BLaER1 (cell line): Measurements from ENCODE around the gene PSMA7.
"Not testable (repeated sequence)": the region's sequence is repeated elsewhere in the genome, so short reads cannot be mapped to it uniquely, and the experiment has no call there.

ENCODE experiments used
- H3K27ac ChIP-seq: shearing (Covaris generic); formaldehyde crosslinking; 2 replicates; pipeline ENCODE4 v1.8.1; 2022
- H3K27me3 ChIP-seq: shearing (Covaris generic); formaldehyde crosslinking; 2 replicates; pipeline ENCODE4 v1.8.1; 2022
- H3K36me3 ChIP-seq: shearing (Covaris generic); formaldehyde crosslinking; 2 replicates; pipeline ENCODE4 v1.8.1; 2022
- H3K4me1 ChIP-seq: shearing (Covaris generic); formaldehyde crosslinking; 2 replicates; pipeline ENCODE4 v1.8.1; 2022
- H3K4me2 ChIP-seq: shearing (Covaris generic); formaldehyde crosslinking; 2 replicates; pipeline ENCODE4 v1.8.1; 2022
- H3K4me3 ChIP-seq: shearing (Covaris generic); formaldehyde crosslinking; 2 replicates; pipeline ENCODE4 v1.8.1; 2022
- H3K9ac ChIP-seq: shearing (Covaris generic); formaldehyde crosslinking; 2 replicates; pipeline ENCODE4 v1.8.1; 2022
- H3K9me3 ChIP-seq: shearing (Covaris generic); formaldehyde crosslinking; 2 replicates; pipeline ENCODE4 v1.8.1; 2022
- H4K20me1 ChIP-seq: shearing (Covaris generic); formaldehyde crosslinking; 2 replicates; pipeline ENCODE4 v1.8.1; 2022
- Cebpa-rat ChIP-seq: shearing (Covaris generic); IDR thresholded peaks from 2 replicates; pipeline ENCODE4 v1.8.1; 2022

Gene PSMA7

GRCh38 chr20:62156592-62157386, 13.6 kb upstream of the PSMA7 start:
- Histone ChIP-seq H3K27me3 (no peaks in the 10 kb centered on the region), H3K4me1 (peaks cover 56% of the 10 kb centered on the region), H4K20me1 (peaks cover 90% of the 10 kb centered on the region), H3K9me3 (peaks cover 19% of the 10 kb centered on the region), H3K27ac (peak overlapping the region; percentile 50), H3K4me2 (peak overlapping the region; percentile 80), H3K36me3 (peaks cover 68% of the 10 kb centered on the region), H3K9ac (peak overlapping the region; percentile 11; the same call in 1 of the 2 replicates), H3K4me3 (no peak overlapping the region)
- TF ChIP-seq Cebpa-rat: no peak

DNA sequence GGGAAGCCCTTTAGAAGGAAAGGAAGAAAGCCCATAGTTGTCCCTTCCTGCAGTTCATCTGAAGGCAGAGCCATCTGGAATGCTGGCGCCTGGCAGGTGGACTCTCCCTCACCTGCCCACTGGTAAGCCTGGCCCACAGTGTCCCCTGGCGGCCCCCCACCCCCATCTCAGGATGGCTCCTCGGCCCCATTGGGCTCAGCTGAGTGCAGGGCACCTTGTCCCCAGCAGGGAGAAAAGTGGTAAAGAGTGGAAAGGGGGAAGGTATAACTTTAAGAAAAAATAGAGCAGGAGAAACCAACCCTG, 13.0 kb upstream of the PSMA7 start:
- Histone ChIP-seq H3K9ac (peak overlapping the region; percentile 12; the same call in 1 of the 2 replicates), H3K4me2 (peak overlapping the region; percentile 80), H3K4me3 (no peak overlapping the region), H3K36me3 (peaks cover 68% of the 10 kb centered on the region), H3K4me1 (peaks cover 56% of the 10 kb centered on the region), H3K27me3 (no peaks in the 10 kb centered on the region), H3K9me3 (peaks cover 19% of the 10 kb centered on the region), H4K20me1 (peaks cover 90% of the 10 kb centered on the region), H3K27ac (peak overlapping the region; percentile 50; the same call in 1 of the 2 replicates)
- no peak for TF ChIP-seq Cebpa-rat

GRCh38 chr20:62155428-62156253, 12.4 kb upstream of the PSMA7 start:
- peaks cover 93% of the 10 kb centered on the region for H4K20me1 ChIP-seq
- no peaks in the 10 kb centered on the region for H3K27me3 ChIP-seq
- peak overlapping the region; percentile 80 for H3K4me2 ChIP-seq
- peaks cover 56% of the 10 kb centered on the region for H3K4me1 ChIP-seq
- no peak overlapping the region for H3K4me3 ChIP-seq
- peak overlapping the region; percentile 12 for H3K9ac ChIP-seq
- TF ChIP-seq Cebpa-rat: no peak
- H3K36me3 ChIP-seq: peaks cover 68% of the 10 kb centered on the region
- H3K27ac ChIP-seq: peak overlapping the region; percentile 50; the same call in 1 of the 2 replicates
- peaks cover 19% of the 10 kb centered on the region for H3K9me3 ChIP-seq

DNA sequence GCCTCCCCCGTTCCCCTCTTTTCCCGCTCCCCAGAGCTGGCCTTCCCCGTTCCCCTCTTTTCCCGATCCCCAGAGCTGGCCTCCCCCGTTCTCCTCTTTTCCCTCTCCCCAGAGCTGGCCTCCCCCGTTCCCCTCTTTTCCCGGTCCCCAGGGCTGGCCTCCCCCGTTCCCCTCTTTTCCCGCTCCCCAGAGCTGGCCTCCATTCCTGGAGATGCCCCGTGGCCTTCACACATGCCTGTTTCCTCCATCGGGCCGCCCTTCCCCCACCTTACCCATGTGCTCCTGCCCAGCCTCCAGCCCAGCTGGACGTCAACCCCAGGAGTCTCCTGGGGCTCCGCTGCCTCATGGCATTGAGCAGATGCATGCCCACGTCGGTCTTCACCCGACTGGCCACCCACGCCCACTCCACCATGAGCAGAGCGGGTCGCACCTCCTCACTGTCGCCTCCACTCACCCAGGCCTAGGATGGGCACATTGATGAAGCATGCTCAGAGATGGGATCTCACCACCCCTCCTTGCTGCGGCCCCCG, 8.7 kb upstream of the PSMA7 start:
- peaks cover 27% of the 10 kb centered on the region for H3K4me1 ChIP-seq
- no peak overlapping the region for H3K27ac ChIP-seq
- H3K36me3 ChIP-seq: peaks cover 60% of the 10 kb centered on the region
- no peak for TF ChIP-seq Cebpa-rat
- H3K9me3 ChIP-seq: peaks cover 19% of the 10 kb centered on the region
- H4K20me1 ChIP-seq: peaks cover 100% of the 10 kb centered on the region
- no peak overlapping the region for H3K9ac ChIP-seq
- H3K27me3 ChIP-seq: no peaks in the 10 kb centered on the region
- H3K4me3 ChIP-seq: no peak overlapping the region
- no peak overlapping the region for H3K4me2 ChIP-seq

GRCh38 chr20:62151225-62151624, 8.0 kb upstream of the PSMA7 start:
- H3K9me3 ChIP-seq: peaks cover 19% of the 10 kb centered on the region
- H4K20me1 ChIP-seq: peaks cover 100% of the 10 kb centered on the region
- no peak overlapping the region for H3K27ac ChIP-seq
- no peak overlapping the region for H3K4me3 ChIP-seq
- peaks cover 60% of the 10 kb centered on the region for H3K36me3 ChIP-seq
- peaks cover 24% of the 10 kb centered on the region for H3K4me1 ChIP-seq
- H3K27me3 ChIP-seq: no peaks in the 10 kb centered on the region
- H3K4me2 ChIP-seq: no peak overlapping the region
- H3K9ac ChIP-seq: no peak overlapping the region
- no peak for TF ChIP-seq Cebpa-rat

DNA sequence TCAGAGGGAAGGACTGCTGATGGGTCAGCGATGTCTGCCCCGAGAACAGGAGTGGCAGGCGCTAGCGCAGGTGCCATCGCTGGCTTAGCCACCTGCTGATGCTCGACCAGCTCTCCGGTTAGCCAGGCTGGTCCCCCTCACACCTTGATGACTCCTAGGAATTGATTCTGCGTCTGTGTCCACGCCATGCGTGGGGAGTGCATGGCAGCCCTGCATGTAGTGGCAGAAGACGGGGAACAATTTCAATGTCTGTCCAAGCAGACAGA, 7.0 kb upstream of the PSMA7 start:
- Histone ChIP-seq H3K27ac (no peak overlapping the region), H3K4me3 (no peak overlapping the region), H4K20me1 (peaks cover 100% of the 10 kb centered on the region), H3K27me3 (no peaks in the 10 kb centered on the region), H3K4me1 (peaks cover 24% of the 10 kb centered on the region), H3K9me3 (peaks cover 19% of the 10 kb centered on the region), H3K36me3 (peaks cover 70% of the 10 kb centered on the region), H3K4me2 (no peak overlapping the region), H3K9ac (no peak overlapping the region)
- TF ChIP-seq Cebpa-rat: no peak

DNA sequence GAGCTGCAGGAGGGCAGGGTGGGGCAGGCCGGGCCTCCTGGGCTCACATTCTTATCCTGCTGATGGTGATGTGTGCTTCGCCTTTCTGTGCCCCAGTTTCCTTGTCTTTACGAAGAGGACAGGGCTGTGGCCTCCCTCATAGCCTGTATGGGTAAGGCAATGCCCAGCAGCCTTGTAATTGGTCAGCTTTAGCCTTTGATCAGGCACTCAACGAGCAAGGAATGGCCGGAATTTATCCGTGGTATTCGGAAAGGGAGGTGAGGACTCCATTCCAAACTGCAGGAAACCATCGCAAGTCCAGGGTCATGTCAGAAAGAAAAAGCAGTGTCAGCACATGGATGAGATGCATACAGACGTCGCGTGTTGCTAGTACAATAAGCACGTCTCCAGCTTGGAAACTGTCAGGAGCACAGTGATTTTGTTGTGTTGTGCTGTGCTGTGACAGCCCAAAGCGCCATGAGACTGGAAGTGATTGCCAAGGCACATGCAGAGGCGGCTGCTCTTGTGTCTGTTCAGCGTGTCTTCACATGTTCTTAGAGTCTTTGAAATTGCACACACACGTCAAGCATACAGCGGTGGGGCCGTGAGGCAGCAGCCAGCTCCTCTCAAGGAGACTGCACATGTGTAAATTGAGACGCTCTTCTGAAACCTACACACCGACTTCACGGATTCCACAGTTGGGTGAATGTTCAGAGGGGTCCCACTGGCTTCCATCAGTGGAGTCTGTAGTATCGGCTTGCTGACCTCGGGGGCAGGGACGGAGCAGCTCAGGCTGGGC, 6.5 kb upstream of the PSMA7 start:
- Histone ChIP-seq H3K36me3 (peaks cover 68% of the 10 kb centered on the region), H3K4me3 (no peak overlapping the region), H3K4me1 (peaks cover 24% of the 10 kb centered on the region), H3K27ac (no peak overlapping the region), H3K9me3 (peaks cover 19% of the 10 kb centered on the region), H4K20me1 (peaks cover 100% of the 10 kb centered on the region), H3K4me2 (no peak overlapping the region), H3K9ac (no peak overlapping the region), H3K27me3 (no peaks in the 10 kb centered on the region)
- no peak for TF ChIP-seq Cebpa-rat

DNA sequence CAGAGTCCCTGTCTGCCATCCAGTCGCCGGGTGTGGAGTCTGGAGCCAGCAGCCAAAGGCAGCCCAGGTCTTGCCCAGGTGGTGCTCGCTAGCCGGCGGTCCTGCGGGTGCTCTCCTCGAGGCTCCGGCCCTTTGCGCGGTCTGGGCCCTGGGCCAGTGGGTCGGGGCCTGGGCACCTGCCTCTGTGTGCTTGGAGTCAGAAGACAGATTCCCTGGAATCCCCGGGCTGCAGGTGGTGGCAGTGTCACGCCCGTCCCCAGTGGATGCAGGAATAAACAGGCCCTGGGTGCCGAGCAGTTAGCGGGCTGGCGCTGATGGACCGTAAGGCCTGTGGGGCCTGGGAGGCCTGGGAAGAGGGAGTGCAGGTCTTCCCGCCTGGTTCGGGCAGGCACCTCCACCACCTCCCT, 5.7 kb upstream of the PSMA7 start:
- Histone ChIP-seq H3K27ac (no peak overlapping the region), H4K20me1 (peaks cover 100% of the 10 kb centered on the region), H3K4me2 (no peak overlapping the region), H3K9ac (no peak overlapping the region), H3K4me3 (no peak overlapping the region), H3K27me3 (no peaks in the 10 kb centered on the region), H3K9me3 (peaks cover 19% of the 10 kb centered on the region), H3K36me3 (peaks cover 60% of the 10 kb centered on the region), H3K4me1 (peaks cover 22% of the 10 kb centered on the region)
- no peak for TF ChIP-seq Cebpa-rat

DNA sequence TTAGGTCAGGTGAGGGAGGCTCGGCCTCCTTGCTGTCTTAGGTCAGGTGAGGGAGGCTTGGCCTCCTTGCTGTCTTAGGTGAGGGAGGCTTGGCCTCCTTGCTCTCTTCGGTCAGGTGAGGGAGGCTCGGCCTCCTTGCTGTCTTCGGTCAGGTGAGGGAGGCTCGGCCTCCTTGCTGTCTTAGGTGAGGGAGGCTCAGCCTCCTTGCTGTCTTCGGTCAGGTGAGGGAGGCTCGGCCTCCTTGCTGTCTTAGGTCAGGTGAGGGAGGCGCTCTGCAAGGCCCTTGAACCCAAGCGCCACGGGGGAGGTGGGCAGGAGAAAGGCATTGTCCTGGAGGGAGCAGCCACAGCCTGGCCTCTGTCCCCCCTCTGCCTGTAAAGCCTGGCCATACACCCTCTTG, 5.2 kb upstream of the PSMA7 start:
- not testable (repeated sequence) for H3K4me2 ChIP-seq, H3K4me3 ChIP-seq, H3K27ac ChIP-seq, H3K9ac ChIP-seq, H3K27me3 ChIP-seq
- Histone ChIP-seq H3K4me1 (peaks cover 22% of the 10 kb centered on the region), H3K36me3 (peaks cover 55% of the 10 kb centered on the region), H4K20me1 (peaks cover 97% of the 10 kb centered on the region), H3K9me3 (peaks cover 16% of the 10 kb centered on the region)
